H1 (cell line): Measurements from ENCODE around the gene CTSH. TPM values are rescaled to one million over a fixed set of nuclear protein-coding genes. Genes with fewer than 3 reads are reported as not detected.

Source experiments
- CTCF ChIA-PET: fragments of 300-600 bp; sonication (Branson Sonifier 250); formaldehyde crosslinking; loops from one replicate; lab custom pipeline; 2021; ENCODE audit not compliant: partially characterized antibody; lab: Charles Lee
- POLR2A ChIA-PET: fragments of 300-600 bp; sonication (Branson Sonifier 250); formaldehyde crosslinking; loops from one replicate; lab custom pipeline; 2021; ENCODE audit warnings: inconsistent platforms; ENCODE audit not compliant: partially characterized antibody; lab: Charles Lee
- DNase-seq, 2 experiments: peaks; one replicate each; pipeline versions ENCODE4 v3.0.0 to v3.0.0-alpha.2; 2010 to 2022; ENCODE audit warnings: low spot score in 2 of 2, low read depth in 1 of 2, mixed read lengths in 1 of 2
- FAIRE-seq: peaks from 2 replicates; lab custom pipeline; 2011; peaks lifted over from hg19 to GRCh38; lab: Jason Lieb, UNC
- H2AFZ ChIP-seq: 2 replicates; pipeline ENCODE4 v1.8.1; 2012; ENCODE audit warnings: low read length, inconsistent platforms
- H2AK5ac ChIP-seq: 2 replicates; pipeline ENCODE4 v1.6.1; 2013; ENCODE audit warnings: low read depth, low read length
- H2BK120ac ChIP-seq: replicated peaks from 2 replicates; pipeline ENCODE3; 2013; ENCODE audit warnings: low read depth, low read length, inconsistent platforms
- H2BK12ac ChIP-seq: 2 replicates; pipeline ENCODE4 v1.6.1; 2013; ENCODE audit warnings: low read depth, low read length
- H2BK15ac ChIP-seq: 2 replicates; pipeline ENCODE4 v1.6.1; 2013; ENCODE audit warnings: low read length
- H2BK20ac ChIP-seq: 2 replicates; pipeline ENCODE4 v1.6.1; 2013; ENCODE audit warnings: low read length
- H2BK5ac ChIP-seq: 2 replicates; pipeline ENCODE4 v1.6.1; 2013; ENCODE audit warnings: low read depth, low read length
- H3K14ac ChIP-seq: 2 replicates; pipeline ENCODE4 v1.6.1; 2013; ENCODE audit warnings: inconsistent platforms; ENCODE audit not compliant: insufficient read length
- H3K18ac ChIP-seq: 2 replicates; pipeline ENCODE4 v1.6.1; 2013; ENCODE audit warnings: low read length; ENCODE audit errors: extremely low read depth
- H3K23ac ChIP-seq: 2 replicates; pipeline ENCODE4 v1.6.1; 2013; ENCODE audit warnings: inconsistent platforms; ENCODE audit not compliant: insufficient read length
- H3K23me2 ChIP-seq: 2 replicates; pipeline ENCODE4 v1.6.1; 2013; ENCODE audit warnings: low read depth, low read length
- H3K27ac ChIP-seq: 2 replicates; pipeline ENCODE4 v1.6.1; 2011; ENCODE audit warnings: low read depth, low read length, inconsistent platforms
- H3K27me3 ChIP-seq, 4 experiments: replicated peaks in 1 of 4; 1 replicate in 1 of 4; 2 replicates in 3 of 4; pipeline versions ENCODE4 v1.6.1 to v1.8.1; 2011 to 2013; ENCODE audit warnings: low read length in 3 of 4, mild to moderate bottlenecking in 3 of 4, inconsistent platforms in 2 of 4, mixed read lengths in 2 of 4, moderate library complexity in 1 of 4; ENCODE audit not compliant: control insufficient read depth in 3 of 4, insufficient read depth in 3 of 4; ENCODE audit errors: extremely low read depth in 1 of 4
- H3K36me3 ChIP-seq, 4 experiments: 2 replicates each; pipeline versions ENCODE4 v1.6.1 to v1.8.1; 2011 to 2013; ENCODE audit warnings: mild to moderate bottlenecking in 4 of 4, low read length in 3 of 4, moderate library complexity in 2 of 4, control low read depth in 1 of 4, inconsistent platforms in 1 of 4; ENCODE audit not compliant: insufficient read depth in 4 of 4, control insufficient read depth in 2 of 4
- H3K4ac ChIP-seq: replicated peaks from 2 replicates; pipeline ENCODE3; 2013; ENCODE audit warnings: low read length, low read depth, mixed read lengths, inconsistent platforms; ENCODE audit not compliant: insufficient read length
- H3K4me1 ChIP-seq, 4 experiments: replicated peaks in 1 of 4; 1 replicate in 1 of 4; 2 replicates in 3 of 4; pipeline versions ENCODE4 v1.6.1 to v1.8.1; 2011 to 2013; ENCODE audit warnings: low read length in 3 of 4, inconsistent platforms in 2 of 4, mixed read lengths in 1 of 4; ENCODE audit not compliant: insufficient read depth in 4 of 4, control insufficient read depth in 3 of 4
- H3K4me2 ChIP-seq, 2 experiments: 2 replicates each; pipeline versions ENCODE4 v1.6.1 to v1.8.1; 2011 to 2013; ENCODE audit warnings: low read depth in 2 of 2, low read length in 2 of 2, control low read depth in 1 of 2, inconsistent platforms in 1 of 2, mild to moderate bottlenecking in 1 of 2; ENCODE audit not compliant: insufficient read depth in 1 of 2
- H3K4me3 ChIP-seq, 4 experiments: fragments of 200-600, 300-600 bp in 1 of 4; sonication (generic), shearing (Covaris generic), sonication (Bioruptor Twin) in 1 of 4; 2 replicates each; pipeline versions ENCODE4 v1.5.1 to v1.8.1; 2011 to 2016; ENCODE audit warnings: low read length in 4 of 4, low read depth in 3 of 4, control low read depth in 2 of 4, inconsistent platforms in 2 of 4, mild to moderate bottlenecking in 2 of 4, mixed read lengths in 1 of 4, moderate library complexity in 1 of 4; ENCODE audit not compliant: insufficient read depth in 2 of 4; ENCODE audit errors: extremely low read depth in 1 of 4
- H3K56ac ChIP-seq: replicated peaks from 2 replicates; pipeline ENCODE3; 2013; ENCODE audit warnings: low read depth, mild to moderate bottlenecking, mixed read lengths, low read length, inconsistent platforms; ENCODE audit not compliant: insufficient read length
- H3K79me1 ChIP-seq: 2 replicates; pipeline ENCODE4 v1.6.1; 2013; ENCODE audit warnings: low read depth, low read length, control low read depth
- H3K79me2 ChIP-seq, 2 experiments: 2 replicates each; pipeline versions ENCODE4 v1.6.1 to v1.8.1; 2012 to 2013; ENCODE audit warnings: low read length in 2 of 2, mild to moderate bottlenecking in 2 of 2, inconsistent platforms in 1 of 2; ENCODE audit not compliant: insufficient read depth in 2 of 2, control insufficient read depth in 1 of 2
- H3K9ac ChIP-seq, 4 experiments: replicated peaks in 1 of 4; 1 replicate in 1 of 4; 2 replicates in 3 of 4; pipeline versions ENCODE4 v1.6.1 to v1.8.1; 2011 to 2013; ENCODE audit warnings: low read depth in 3 of 4, low read length in 3 of 4, control low read depth in 2 of 4, mild to moderate bottlenecking in 2 of 4, moderate library complexity in 2 of 4, inconsistent platforms in 1 of 4; ENCODE audit errors: extremely low read depth in 1 of 4
- H3K9me3 ChIP-seq, 2 experiments: 2 replicates each; pipeline versions ENCODE4 v1.6.1 to v1.8.1; 2012 to 2013; ENCODE audit warnings: mild to moderate bottlenecking in 2 of 2, moderate library complexity in 2 of 2, control low read depth in 1 of 2, inconsistent platforms in 1 of 2, low read depth in 1 of 2, low read length in 1 of 2, mixed read lengths in 1 of 2; ENCODE audit not compliant: insufficient read depth in 2 of 2
- H4K20me1 ChIP-seq, 2 experiments: replicated peaks in 1 of 2; 2 replicates each; pipeline versions ENCODE3 to v1.8.1; 2011 to 2013; ENCODE audit warnings: inconsistent platforms in 2 of 2, low read length in 2 of 2, mild to moderate bottlenecking in 1 of 2; ENCODE audit not compliant: insufficient read depth in 2 of 2, control insufficient read depth in 1 of 2
- H4K5ac ChIP-seq: 2 replicates; pipeline ENCODE4 v1.6.1; 2013; ENCODE audit warnings: low read length, low read depth, mixed read lengths, inconsistent platforms; ENCODE audit not compliant: insufficient read length
- H4K8ac ChIP-seq: 2 replicates; pipeline ENCODE4 v1.8.0; 2013; ENCODE audit warnings: mild to moderate bottlenecking, moderate library complexity, low read length, inconsistent platforms; ENCODE audit not compliant: insufficient read depth; ENCODE audit errors: extremely low read depth
- H4K91ac ChIP-seq: replicated peaks from 2 replicates; pipeline ENCODE3; 2013; ENCODE audit warnings: low read length, mixed read lengths, inconsistent platforms; ENCODE audit not compliant: insufficient read length
- ASH2L ChIP-seq: fragments of 200-600, 300-600 bp; sonication (generic); IDR thresholded peaks from one replicate; pipeline ENCODE4 v1.7.1; 2017; ENCODE audit warnings: low read length
- ATF3 ChIP-seq: IDR thresholded peaks from 2 replicates; pipeline ENCODE4 v1.6.1; 2011; ENCODE audit warnings: low read depth, mild to moderate bottlenecking, low read length; ENCODE audit not compliant: insufficient read depth
- CBX8 ChIP-seq: fragments of 300-800, 300-1000 bp; sonication (generic); IDR thresholded peaks from 2 replicates; pipeline ENCODE4 v1.7.1; 2016; ENCODE audit warnings: low read depth, low read length, borderline replicate concordance
- HDAC6 ChIP-seq: IDR thresholded peaks from one replicate; pipeline ENCODE4 v1.7.1; 2012; ENCODE audit warnings: low read depth, mild to moderate bottlenecking, inconsistent platforms, low read length, moderate library complexity
- JUND ChIP-seq: IDR thresholded peaks from 2 replicates; pipeline ENCODE4 v1.6.1; 2011; ENCODE audit warnings: mild to moderate bottlenecking, improper control_type of control experiment, low read length
- KDM4A ChIP-seq: IDR thresholded peaks from one replicate; pipeline ENCODE4 v1.7.1; 2012; ENCODE audit warnings: low read depth, mild to moderate bottlenecking, moderate library complexity, low read length, inconsistent platforms; ENCODE audit not compliant: severe bottlenecking
- KDM5A ChIP-seq: fragments of 200-600 bp; IDR thresholded peaks from 2 replicates; pipeline ENCODE4 v1.7.1; 2012; ENCODE audit warnings: mild to moderate bottlenecking, low read length, inconsistent platforms, mixed read lengths
- PHF8 ChIP-seq: fragments of 200-600 bp; sonication (generic); conservative IDR thresholded peaks from 2 replicates; pipeline ENCODE4 v1.7.1; 2012; ENCODE audit warnings: low read depth, mild to moderate bottlenecking, inconsistent platforms, low read length, moderate library complexity
- POU5F1 ChIP-seq: IDR thresholded peaks from 2 replicates; pipeline ENCODE4 v1.6.1; 2011; ENCODE audit warnings: low read depth, mild to moderate bottlenecking, low read length, moderate library complexity
- SIRT6 ChIP-seq: IDR thresholded peaks from one replicate; pipeline ENCODE4 v1.7.1; 2012; ENCODE audit warnings: low read length, inconsistent platforms
- SP2 ChIP-seq: IDR thresholded peaks from 2 replicates; pipeline ENCODE4 v1.6.1; 2012; ENCODE audit warnings: mild to moderate bottlenecking, low read length, inconsistent platforms
- TBP ChIP-seq: IDR thresholded peaks from 2 replicates; pipeline ENCODE4 v1.6.1; 2011; ENCODE audit warnings: low read depth, low read length, improper control_type of control experiment
- TEAD4 ChIP-seq: IDR thresholded peaks from 2 replicates; pipeline ENCODE4 v1.6.1; 2012; ENCODE audit warnings: low read depth, low read length, inconsistent platforms, mixed read lengths
- YY1 ChIP-seq: IDR thresholded peaks from 2 replicates; pipeline ENCODE4 v1.6.1; 2011; ENCODE audit warnings: low read depth, mild to moderate bottlenecking, low read length
- WGBS, 2 experiments: shearing (Covaris generic) in 1 of 2; methylation state at CpG; one replicate each; pipeline versions ENCODE4 v1.1.6 to v1.1.7; 2013 to 2015; ENCODE audit warnings: low lambda C conversion rate in 2 of 2, mixed read lengths in 2 of 2, inconsistent platforms in 1 of 2, low coverage in 1 of 2, missing lambda C conversion rate in 1 of 2; ENCODE audit not compliant: insufficient replicate concordance in 2 of 2, insufficient coverage in 1 of 2, insufficient read length in 1 of 2; ENCODE audit errors: extremely low coverage in 1 of 2, missing lambda C conversion rate in 1 of 2; 5-methylcytosine and 5-hydroxymethylcytosine counted together
- polyA plus RNA-seq, 7 experiments: library from polyadenylated mRNA; depleted of rRNA in 3 of 7; stranded (reverse) in 5 of 7; unstranded in 2 of 7; fragments of >200 nt in 5 of 7; fragments of 200-250 nt in 2 of 7; gene quantifications; 1 replicate in 5 of 7; 2 replicates in 1 of 7; 4 replicates in 1 of 7; pipeline versions ENCODE4 v1.2.1 to v1.2.3, GENCODE V29; 2011 to 2013; ENCODE audit warnings: missing spikeins in 2 of 7, mixed read lengths in 2 of 7
- total RNA-seq: library from RNA; stranded (reverse); fragmentation: NEBNext Ultra II Directional; extraction: Animal tissue kit (Norgen Biotek cat#: 25700); gene quantifications from 2 replicates; pipeline ENCODE4 v1.2.1, GENCODE V29; 2021

Gene CTSH
- total and polyA plus RNA-seq, 2 of the 8 experiments (the other 6 are each of a cell fraction or from before 2014, with no cell fraction given): 34.0 to 36.8 TPM

DNA sequence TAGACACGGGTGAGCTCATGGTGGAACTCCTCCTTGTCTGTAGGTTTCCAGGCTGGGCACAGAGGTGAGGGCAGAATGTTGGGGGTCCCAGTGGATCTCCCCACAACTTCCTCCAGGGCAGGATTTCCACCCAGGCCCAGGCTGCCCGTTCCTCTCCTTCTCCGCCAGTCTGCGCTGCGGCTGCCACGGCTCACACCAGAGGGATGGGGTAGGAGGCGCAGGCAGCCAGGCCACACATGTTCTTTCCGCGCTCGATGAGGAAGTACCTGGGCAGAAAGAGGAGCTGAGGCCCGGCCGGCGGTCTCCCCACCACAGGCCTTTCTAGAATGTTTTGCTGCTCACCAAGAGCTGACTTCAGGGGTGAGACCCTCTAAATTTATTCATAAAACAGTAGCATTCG lies 22.9 kb downstream of the CTSH start:
- POLR2A ChIA-PET: interaction anchor here (0.6 to 1.7 kb wide), 6 partner anchors 10 to 57 kb away, joined by 3 to 6 read pairs (median 3); partner anchors contain the start of gene CTSH

More for the DNA sequence above, 22.9 kb downstream of the CTSH start:
- 89% methylated on average over 14 of the region's 14 CpGs; no CpG with 5 or more reads in 1 of the 2 experiments for WGBS, 2 experiments
- DNase-seq (no peak), FAIRE-seq (no peak)
- Histone ChIP-seq H2BK15ac (no peak overlapping the region), H4K20me1 (peaks cover 0 to 3% of the 10 kb centered on the region in 2 experiments), H3K4me1 (no peaks in the 10 kb centered on the region), H4K8ac (no peak overlapping the region), H2AFZ (no peak overlapping the region), H2BK5ac (no peak overlapping the region), H3K79me1 (0 out of 2 replicates have a peak, but pooled peaks cover 2% of the 10 kb centered on the region), H3K4me3 (no peak overlapping the region), H2AK5ac (no peak overlapping the region), H3K27me3 (no peaks in the 10 kb centered on the region), H2BK20ac (no peak overlapping the region), H3K23ac (no peak overlapping the region), H3K23me2 (no peaks in the 10 kb centered on the region), H2BK120ac (no peak overlapping the region), H3K36me3 (peaks cover 0 to 31% (median 7%) of the 10 kb centered on the region in 4 experiments; a peak in 6 of 8 replicates), H3K27ac (no peak overlapping the region), H3K56ac (no peak overlapping the region), H3K18ac (no peak overlapping the region), H4K5ac (no peak overlapping the region), H3K4me2 (no peak overlapping the region), H3K79me2 (no peaks in the 10 kb centered on the region), H4K91ac (no peak overlapping the region), H3K9ac (no peak overlapping the region), H3K4ac (no peak overlapping the region), H3K14ac (no peak overlapping the region), H3K9me3 (no peaks in the 10 kb centered on the region), H2BK12ac (no peak overlapping the region)
- CTCF ChIA-PET: interaction anchor here (0.6 to 6.0 kb wide), 12 partner anchors 8 to 262 kb away, joined by 3 to 41 read pairs (median 4); partner anchors contain the start of gene CTSH
- TF ChIP-seq SIRT6: no peak
- no peak for TF ChIP-seq ATF3
- no peak for TF ChIP-seq JUND
- no peak for TF ChIP-seq YY1
- no peak for TF ChIP-seq PHF8
- TF ChIP-seq HDAC6: no peak
- no peak for TF ChIP-seq KDM5A
- no peak for TF ChIP-seq ASH2L
- TF ChIP-seq SP2: no peak
- no peak for TF ChIP-seq CBX8
- TF ChIP-seq TEAD4: no peak
- no peak for TF ChIP-seq TBP
- TF ChIP-seq KDM4A: no peak
- no peak for TF ChIP-seq POU5F1
